Spleen (tissue), 11 donors: ENCODE results near the gene TESMIN. TPM values are rescaled to one million over a fixed set of nuclear protein-coding genes. Genes with fewer than 3 reads are reported as not detected.

Experiments used
- DNase-seq: peaks from one replicate; pipeline ENCODE4 v3.0.0-alpha.2; 2020
- H3K27ac ChIP-seq, 8 donors: fragments of 200-600 bp; sonication (generic) in 7 of 8; 1 replicate in 4 of 8; 2 replicates in 4 of 8; pipeline versions ENCODE4 v1.5.0 to v1.8.0; 2016 to 2021; ENCODE audit warnings: inconsistent platforms in 4 of 8, mild to moderate bottlenecking in 4 of 8, moderate library complexity in 1 of 8
- H3K27me3 ChIP-seq, 7 donors: fragments of 200-600 bp; sonication (generic) in 6 of 7; replicated peaks in 1 of 7; 1 replicate in 4 of 7; 2 replicates in 3 of 7; pipeline versions ENCODE4 v1.5.0 to v1.8.0; 2016 to 2021; ENCODE audit warnings: inconsistent platforms in 3 of 7, mild to moderate bottlenecking in 1 of 7
- H3K36me3 ChIP-seq, 6 donors: fragments of 200-600 bp; sonication (generic) in 5 of 6; 1 replicate in 4 of 6; 2 replicates in 2 of 6; pipeline versions ENCODE4 v1.5.0 to v1.8.0; 2016 to 2021; ENCODE audit warnings: inconsistent platforms in 2 of 6
- H3K4me1 ChIP-seq, 6 donors: fragments of 200-600 bp; sonication (generic) in 5 of 6; 1 replicate in 3 of 6; 2 replicates in 3 of 6; pipeline versions ENCODE4 v1.5.0 to v1.8.0; 2016 to 2021; ENCODE audit warnings: inconsistent platforms in 3 of 6
- H3K4me3 ChIP-seq, 8 donors: fragments of 200-600 bp; sonication (generic) in 7 of 8; 1 replicate in 4 of 8; 2 replicates in 4 of 8; pipeline versions ENCODE4 v1.5.0 to v1.8.0; 2016 to 2021; ENCODE audit warnings: inconsistent platforms in 4 of 8, mild to moderate bottlenecking in 4 of 8, moderate library complexity in 2 of 8
- H3K9me3 ChIP-seq, 8 donors: fragments of 200-600 bp; sonication (generic) in 7 of 8; 1 replicate in 4 of 8; 2 replicates in 4 of 8; pipeline versions ENCODE4 v1.5.0 to v1.8.0; 2016 to 2021; ENCODE audit warnings: inconsistent platforms in 4 of 8
- CTCF ChIP-seq, 11 experiments: fragments of 200-600 bp in 7 of 11; fragments of 450-650 bp in 4 of 11; sonication (generic) in 4 of 11; IDR thresholded peaks in 8 of 11; conservative IDR thresholded peaks in 3 of 11; 1 replicate in 7 of 11; 2 replicates in 4 of 11; pipeline versions ENCODE4 v1.4.0 to v1.8.0; 2016 to 2021; ENCODE audit warnings: antibody characterized with exemption in 11 of 11, inconsistent platforms in 4 of 11, mild to moderate bottlenecking in 1 of 11
- POLR2A ChIP-seq, 3 donors: fragments of 450-650 bp; IDR thresholded peaks; one replicate each; pipeline ENCODE4 v1.5.1; 2017; ENCODE audit warnings: antibody characterized with exemption in 3 of 3, mild to moderate bottlenecking in 1 of 3
- POLR2AphosphoS5 ChIP-seq, 3 donors: sonication (generic); formaldehyde crosslinking; IDR thresholded peaks; one replicate each; pipeline ENCODE4 v1.5.1; 2017; ENCODE audit warnings: antibody characterized with exemption in 3 of 3
- WGBS, 5 donors: extraction: QIAGEN DNeasy Blood & Tissue Kit in 3 of 5; methylation state at CpG; one replicate each; pipeline versions ENCODE4 v1.1.5 to v1.1.7; 2013 to 2018; 5-methylcytosine and 5-hydroxymethylcytosine counted together
- intact Hi-C: fragments of 100-400 bp; cut with DNase I; formaldehyde crosslinking; loops from one replicate; pipeline ENCODE4 v1.15.0; 2023; ENCODE audit warnings: low total_unique reads
- polyA plus RNA-seq, 3 donors: library from polyadenylated mRNA; stranded (reverse); fragments of 200-250 nt; gene quantifications; one replicate each; pipeline ENCODE4 v1.2.1, GENCODE V29; 2013
- total RNA-seq, 7 donors: library from RNA; depleted of rRNA in 3 of 7; stranded (reverse); fragments of >200 nt in 3 of 7; fragmentation: NEBNext Ultra II Directional in 4 of 7; extraction: Animal tissue kit (Norgen Biotek cat#: 25700) in 4 of 7; gene quantifications; one replicate each; pipeline versions ENCODE4 v1.1.0 to v1.2.1, GENCODE V29; 2016 to 2021
- donor health status: healthy with polysubstance abuse.
- donor health status: DM: no; HTN: no; CAD: no; lungs with moderate emphysema.
- donor health status: DM: no; HTN: no; CAD: no.
- donor health status: Bipolar disorder and iron deficiency.
- donor health status: healthy.
- donor health status: DM: no; HTN: no; CAD: no.
- donor health status: DM: yes; HTN: yes; CAD: no.

Gene TESMIN
- total and polyA plus RNA-seq, 10 donors: 0.70 to 8.4 (median 4.4) TPM

GRCh38 chr11:68759991-68760390 lies 8.7 kb upstream of the TESMIN start:
- no peak for DNase-seq
- peaks cover 10 to 100% (median 86%) of the 10 kb centered on the region in 6 donors for H3K36me3 ChIP-seq
- no peak for TF ChIP-seq CTCF (IDR thresholded peaks at IDR 0.05 in 8 of 11, conservative IDR thresholded peaks at IDR 0.05 in 3 of 11)
- TF ChIP-seq POLR2AphosphoS5 (IDR thresholded peaks at IDR 0.05): peak in 1 of 3 donors; percentile 28
- peaks cover 0 to 20% (median 3%) of the 10 kb centered on the region in 6 donors for H3K4me1 ChIP-seq
- H3K27me3 ChIP-seq: no peaks in the 10 kb centered on the region
- 89 to 95% (median 92%) methylated on average over 15 of the region's 15 CpGs for WGBS, 5 donors
- H3K9me3 ChIP-seq: no peaks in the 10 kb centered on the region
- no peak overlapping the region for H3K27ac ChIP-seq
- intact Hi-C loops: no loop called here
- no peak overlapping the region for H3K4me3 ChIP-seq

- H3K27me3 ChIP-seq: no peaks in the 10 kb centered on the region
- intact Hi-C loops: no loop called here
- no peak for DNase-seq
- no peak for TF ChIP-seq POLR2AphosphoS5 (IDR thresholded peaks at IDR 0.05)
- TF ChIP-seq POLR2A (IDR thresholded peaks at IDR 0.05): no peak
- no peak for TF ChIP-seq CTCF (IDR thresholded peaks at IDR 0.05 in 8 of 11, conservative IDR thresholded peaks at IDR 0.05 in 3 of 11)
- H3K9me3 ChIP-seq: no peaks in the 10 kb centered on the region
- 84 to 95% (median 91%) methylated on average over 8 of the region's 8 CpGs for WGBS, 5 donors
- peaks cover 0 to 3% (median 0%) of the 10 kb centered on the region in 6 donors for H3K4me1 ChIP-seq
- no peak overlapping the region for H3K4me3 ChIP-seq
- no peak overlapping the region for H3K27ac ChIP-seq
- peaks cover 10 to 89% (median 68%) of the 10 kb centered on the region in 6 donors for H3K36me3 ChIP-seq
Observed at GRCh38 chr11:68757711-68758110, 6.4 kb upstream of the TESMIN start.

GRCh38 chr11:68756171-68756766 lies 4.9 kb upstream of the TESMIN start:
- Histone ChIP-seq H3K4me3 (no peak overlapping the region), H3K27ac (no peak overlapping the region), H3K9me3 (no peaks in the 10 kb centered on the region), H3K36me3 (peaks cover 8 to 75% (median 54%) of the 10 kb centered on the region in 6 donors), H3K4me1 (peaks cover 0 to 10% (median 7%) of the 10 kb centered on the region in 6 donors), H3K27me3 (no peaks in the 10 kb centered on the region)
- TF ChIP-seq CTCF (IDR thresholded peaks at IDR 0.05 in 8 of 11, conservative IDR thresholded peaks at IDR 0.05 in 3 of 11) (no peak), POLR2AphosphoS5 (IDR thresholded peaks at IDR 0.05) (peak; percentile 23 to 39 (median 30))
- intact Hi-C loops: no loop called here
- WGBS, 5 donors: 88 to 96% (median 93%) methylated on average over 12 of the region's 12 CpGs
- no peak for DNase-seq

- Histone ChIP-seq H3K27ac (no peak overlapping the region), H3K4me1 (peaks cover 0 to 35% (median 15%) of the 10 kb centered on the region in 6 donors), H3K4me3 (no peak overlapping the region), H3K9me3 (no peaks in the 10 kb centered on the region), H3K27me3 (no peaks in the 10 kb centered on the region), H3K36me3 (peaks cover 4 to 45% (median 25%) of the 10 kb centered on the region in 6 donors)
- WGBS, 5 donors: 79 to 87% (median 85%) methylated on average over 9 of the region's 9 CpGs
- no peak for DNase-seq
- intact Hi-C loops: no loop called here
- TF ChIP-seq POLR2A (IDR thresholded peaks at IDR 0.05): no peak
- TF ChIP-seq CTCF (IDR thresholded peaks at IDR 0.05 in 8 of 11, conservative IDR thresholded peaks at IDR 0.05 in 3 of 11): no peak
- no peak for TF ChIP-seq POLR2AphosphoS5 (IDR thresholded peaks at IDR 0.05)
Observed at GRCh38 chr11:68753300-68753699, 2.0 kb upstream of the TESMIN start.
